Epithelial cell of umbilical artery (primary cell): ENCODE results near the gene NSMCE3. TPM values are rescaled to one million over a fixed set of nuclear protein-coding genes. Genes with fewer than 3 reads are reported as not detected.

Experiments
- total RNA-seq: library from RNA; depleted of rRNA; stranded (reverse); fragments of >200 nt; gene quantifications from 2 replicates; pipeline ENCODE4 v1.2.3, GENCODE V29; 2014

NSMCE3 gene
- 7.8 and 9.1 TPM in 2 replicates for total RNA-seq

GRCh38 chr15:29269485-29270168 lies at the start of gene NSMCE3:
Gene NSMCE3 (minus strand): TSS chr15:29269822. CDS start chr15:29269705, 117 bp downstream.

